Psoas muscle (tissue), 8 donors: Measurements from ENCODE around the gene C11orf54. TPM values are rescaled to one million over a fixed set of nuclear protein-coding genes. Genes with fewer than 3 reads are reported as not detected.

ENCODE experiments used
- ATAC-seq, 4 donors: fragments of 200-7000 bp; cut with Tn5 transposase; one replicate each; pipeline ENCODE4 v1.9.1; 2020; ENCODE audit warnings: moderate library complexity in 3 of 4, mild to moderate bottlenecking in 2 of 4
- DNase-seq, 2 donors: peaks; one replicate each; pipeline ENCODE4 v3.0.0-alpha.2; 2020
- H3K27ac ChIP-seq: fragments of 200-600 bp; one replicate; pipeline ENCODE4 v1.8.0; 2022
- H3K27me3 ChIP-seq, 3 donors: fragments of 200-600 bp in 1 of 3; one replicate each; pipeline versions ENCODE4 v1.6.1 to v1.8.0; 2013 to 2022; ENCODE audit warnings: low read length in 2 of 3, mild to moderate bottlenecking in 2 of 3, moderate library complexity in 1 of 3; ENCODE audit not compliant: insufficient read depth in 3 of 3
- H3K36me3 ChIP-seq, 2 donors: fragments of 200-600 bp in 1 of 2; one replicate each; pipeline versions ENCODE4 v1.6.1 to v1.8.0; 2013 to 2022; ENCODE audit warnings: low read depth in 1 of 2, mild to moderate bottlenecking in 1 of 2, moderate library complexity in 1 of 2; ENCODE audit not compliant: insufficient read depth in 1 of 2
- H3K4me1 ChIP-seq: fragments of 200-600 bp; one replicate; pipeline ENCODE4 v1.8.0; 2022
- H3K4me3 ChIP-seq: fragments of 200-600 bp; one replicate; pipeline ENCODE4 v1.8.0; 2022; ENCODE audit warnings: mild to moderate bottlenecking
- H3K9me3 ChIP-seq: fragments of 200-600 bp; one replicate; pipeline ENCODE4 v1.8.0; 2022
- WGBS, 3 donors: extraction: QIAGEN DNeasy Blood & Tissue Kit; methylation state at CpG; one replicate each; pipeline versions ENCODE4 v1.1.6 to v1.1.7; 2013; 5-methylcytosine and 5-hydroxymethylcytosine counted together
- intact Hi-C, 2 donors: fragments of 100-400 bp; cut with DNase I; formaldehyde crosslinking; loops; one replicate each; pipeline versions ENCODE4 v1.11.0 to v1.14.2; 2022
- polyA plus RNA-seq, 3 donors: library from polyadenylated mRNA; stranded (reverse); fragments of 200-250 nt; gene quantifications; one replicate each; pipeline ENCODE4 v1.2.3, GENCODE V29; 2013
- total RNA-seq, 4 donors: library from RNA; stranded (reverse); fragmentation: NEBNext Ultra II Directional in 2 of 4; extraction: Animal tissue kit (Norgen Biotek cat#: 25700) in 2 of 4; gene quantifications; one replicate each; pipeline versions ENCODE4 v1.2.1 to v1.2.4, GENCODE V29; 2021 to 2023
- TF ChIP-seq, protein P1 (sequence below): fragments of 200-600 bp; IDR thresholded peaks from one replicate; pipeline ENCODE4 v1.8.0; 2022; ENCODE audit warnings: antibody characterized with exemption
- donor health status: healthy with polysubstance abuse.
- donor health status: DM: no; HTN: no; CAD: no; lungs with moderate emphysema.
- donor health status: Bipolar disorder and iron deficiency.
- donor health status: healthy.
- donor health status: DM: yes; HTN: yes; CAD: no.
- donor health status: DM: no; HTN: no; CAD: no.
- donor health status: DM: no; HTN: no; CAD: no.
- donor health status: DM: yes; HTN: yes; CAD: no.

Gene C11orf54
- total and polyA plus RNA-seq, 7 donors: 17.6 to 60.6 (median 26.2) TPM

DNA sequence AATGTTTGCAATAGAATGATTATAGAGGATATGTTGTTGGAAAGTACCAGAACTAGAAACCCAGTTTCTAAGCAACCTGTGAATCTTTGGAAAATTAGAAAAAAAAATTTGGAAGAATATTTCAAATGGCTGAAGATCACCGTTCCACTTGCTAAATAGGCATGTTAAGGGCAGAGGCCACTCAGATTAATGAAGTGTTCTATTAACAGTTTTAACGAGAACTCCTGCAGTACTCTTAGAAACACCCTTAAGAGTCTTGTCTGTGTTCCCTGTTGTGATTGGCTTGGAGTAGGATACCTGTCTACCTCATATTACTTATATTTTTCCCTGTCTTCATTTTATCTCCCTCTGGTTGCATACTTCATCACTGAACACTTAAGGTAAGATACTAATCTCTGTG, 4.6 kb downstream of the C11orf54 start:
- Histone ChIP-seq H3K9me3 (no peaks in the 10 kb centered on the region), H3K27me3 (no peaks in the 10 kb centered on the region), H3K4me3 (no peak overlapping the region), H3K36me3 (peaks cover 0 to 52% of the 10 kb centered on the region in 2 donors), H3K4me1 (peaks cover 12% of the 10 kb centered on the region), H3K27ac (no peak overlapping the region)
- ATAC-seq: no peak
- TF ChIP-seq, protein P1, sequence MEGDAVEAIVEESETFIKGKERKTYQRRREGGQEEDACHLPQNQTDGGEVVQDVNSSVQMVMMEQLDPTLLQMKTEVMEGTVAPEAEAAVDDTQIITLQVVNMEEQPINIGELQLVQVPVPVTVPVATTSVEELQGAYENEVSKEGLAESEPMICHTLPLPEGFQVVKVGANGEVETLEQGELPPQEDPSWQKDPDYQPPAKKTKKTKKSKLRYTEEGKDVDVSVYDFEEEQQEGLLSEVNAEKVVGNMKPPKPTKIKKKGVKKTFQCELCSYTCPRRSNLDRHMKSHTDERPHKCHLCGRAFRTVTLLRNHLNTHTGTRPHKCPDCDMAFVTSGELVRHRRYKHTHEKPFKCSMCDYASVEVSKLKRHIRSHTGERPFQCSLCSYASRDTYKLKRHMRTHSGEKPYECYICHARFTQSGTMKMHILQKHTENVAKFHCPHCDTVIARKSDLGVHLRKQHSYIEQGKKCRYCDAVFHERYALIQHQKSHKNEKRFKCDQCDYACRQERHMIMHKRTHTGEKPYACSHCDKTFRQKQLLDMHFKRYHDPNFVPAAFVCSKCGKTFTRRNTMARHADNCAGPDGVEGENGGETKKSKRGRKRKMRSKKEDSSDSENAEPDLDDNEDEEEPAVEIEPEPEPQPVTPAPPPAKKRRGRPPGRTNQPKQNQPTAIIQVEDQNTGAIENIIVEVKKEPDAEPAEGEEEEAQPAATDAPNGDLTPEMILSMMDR: no peak
- intact Hi-C loops: no loop called here
- 50 to 65% (median 54%) methylated on average over 2 of the region's 2 CpGs for WGBS, 3 donors
- DNase-seq: no peak

DNA sequence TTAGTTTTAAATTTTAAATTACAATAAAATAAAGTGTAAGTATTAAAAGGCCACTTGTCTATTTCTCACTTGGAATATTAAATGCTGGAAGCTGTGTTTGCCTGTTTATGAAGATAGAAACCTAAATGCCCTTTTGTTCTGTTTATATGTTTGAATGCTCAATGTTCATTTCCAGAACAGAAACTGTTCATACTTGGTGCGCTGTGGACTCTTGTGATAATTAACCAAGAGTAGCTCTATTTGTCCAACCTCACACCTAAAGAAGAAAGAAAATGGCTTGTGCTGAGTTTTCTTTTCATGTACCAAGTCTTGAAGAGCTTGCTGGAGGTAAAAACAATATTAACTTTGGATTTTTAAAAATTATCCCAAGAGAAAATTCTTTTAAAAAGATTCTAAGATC, 5.7 kb downstream of the C11orf54 start:
- 90 to 93% (median 93%) methylated on average over 1 of the region's 1 CpG for whole genome bisulfite sequencing, 3 donors
- Histone ChIP-seq H3K27ac (no peak overlapping the region), H3K27me3 (no peaks in the 10 kb centered on the region), H3K4me1 (peaks cover 12% of the 10 kb centered on the region), H3K9me3 (no peaks in the 10 kb centered on the region), H3K36me3 (peaks cover 0 to 62% of the 10 kb centered on the region in 2 donors), H3K4me3 (no peak overlapping the region)
- intact Hi-C loops: no loop called here
- no peak for DNase-seq
- no peak for ATAC-seq
- TF ChIP-seq, protein P1: no peak

DNA sequence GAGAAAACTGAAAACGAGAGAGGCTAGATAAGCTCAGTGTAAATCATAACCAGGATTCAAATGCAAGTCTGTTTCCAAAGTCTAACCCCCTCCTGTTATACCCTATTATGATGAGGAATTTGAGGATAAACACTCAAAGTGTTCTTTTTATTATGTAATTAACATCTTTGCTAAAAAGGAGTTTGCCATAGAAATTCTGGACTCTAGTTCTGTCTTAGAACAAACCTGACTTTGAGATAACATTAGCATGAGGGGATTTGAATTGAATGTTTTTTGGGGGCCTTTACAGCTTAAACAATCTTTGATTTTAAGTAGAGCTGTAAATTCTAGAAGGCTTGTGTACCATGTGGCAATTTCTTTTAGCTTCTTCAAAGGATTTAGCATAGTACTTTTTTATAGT, 9.5 kb downstream of the C11orf54 start:
- H3K36me3 ChIP-seq: peaks cover 0 to 82% of the 10 kb centered on the region in 2 donors
- intact Hi-C loops: no loop called here
- TF ChIP-seq, protein P1: no peak
- no peak overlapping the region for H3K4me3 ChIP-seq
- WGBS, 3 donors: 79 to 88% (median 85%) methylated on average over 1 of the region's 1 CpG
- ATAC-seq: no peak
- H3K27ac ChIP-seq: no peak overlapping the region
- H3K27me3 ChIP-seq: no peaks in the 10 kb centered on the region
- no peak for DNase-seq
- peaks cover 3% of the 10 kb centered on the region for H3K4me1 ChIP-seq
- no peaks in the 10 kb centered on the region for H3K9me3 ChIP-seq

DNA sequence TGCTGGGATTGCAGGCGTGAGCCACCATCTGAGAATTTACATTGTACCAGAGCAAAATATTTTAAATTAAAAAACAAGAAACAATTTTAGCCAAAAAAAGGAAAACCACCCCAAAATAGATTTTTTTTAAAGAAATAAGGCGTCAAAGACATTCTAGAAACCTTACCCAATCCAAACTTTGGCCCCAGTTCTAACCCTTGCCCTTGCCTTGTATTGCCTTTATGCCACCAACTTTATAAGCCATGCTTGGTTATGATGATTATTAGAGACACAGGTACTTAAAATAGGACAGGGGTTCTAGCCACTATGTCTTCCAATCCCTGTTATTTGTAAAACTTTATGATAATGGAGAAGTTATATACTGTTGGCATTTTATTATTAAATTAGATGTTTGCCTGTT, 11.8 kb downstream of the C11orf54 start:
- no peaks in the 10 kb centered on the region for H3K4me1 ChIP-seq
- 93 to 95% (median 93%) methylated on average over 2 of the region's 2 CpGs for WGBS, 3 donors
- ATAC-seq (no peak), DNase-seq (no peak)
- H3K27me3 ChIP-seq: no peaks in the 10 kb centered on the region
- TF ChIP-seq, protein P1: no peak
- peaks cover 5 to 97% of the 10 kb centered on the region in 2 donors for H3K36me3 ChIP-seq
- intact Hi-C loops: no loop called here
- no peak overlapping the region for H3K4me3 ChIP-seq
- H3K27ac ChIP-seq: no peak overlapping the region
- no peaks in the 10 kb centered on the region for H3K9me3 ChIP-seq

DNA sequence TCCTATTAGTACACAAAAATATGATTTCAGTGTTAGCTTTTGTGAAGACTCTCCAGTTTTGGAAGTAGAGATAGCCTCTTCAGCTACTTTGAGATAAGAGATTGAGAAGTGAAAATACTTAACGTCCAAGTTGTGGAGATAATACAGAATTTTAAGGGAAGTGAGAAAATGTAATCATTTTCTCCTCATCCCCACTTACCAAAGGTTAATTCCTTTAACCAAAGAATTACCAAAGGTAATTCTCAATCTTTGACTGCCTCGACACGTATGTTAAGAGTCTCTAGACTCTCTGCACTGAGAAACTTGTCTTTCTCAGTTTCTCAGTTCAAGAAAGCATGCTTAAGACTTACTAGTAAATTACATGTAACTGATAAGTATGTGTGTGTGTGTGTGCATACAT, 15.3 kb downstream of the C11orf54 start:
- ATAC-seq (no peak), DNase-seq (no peak)
- Histone ChIP-seq H3K27me3 (no peaks in the 10 kb centered on the region), H3K4me3 (no peak overlapping the region), H3K36me3 (peaks cover 5 to 98% of the 10 kb centered on the region in 2 donors), H3K27ac (no peak overlapping the region), H3K4me1 (no peaks in the 10 kb centered on the region), H3K9me3 (no peaks in the 10 kb centered on the region)
- intact Hi-C loops: loop anchor here in 1 of 2 donors (5.0 kb wide), 1 partner anchor 41 kb away; no protein-coding TSS in a partner anchor
- WGBS, 3 donors: 89 to 94% (median 92%) methylated on average over 3 of the region's 3 CpGs
- TF ChIP-seq, protein P1: no peak
